Measurements from ENCODE around the gene FADS6. TPM values are rescaled to one million over a fixed set of nuclear protein-coding genes. Genes with fewer than 3 reads are reported as not detected.
"Not testable (repeated sequence)": the region's sequence is repeated elsewhere in the genome, so short reads cannot be mapped to it uniquely, and the experiment has no call there.

The FADS6 gene
- total and polyA plus RNA-seq, 2 experiments from 2014 or later, result 0.42 to 0.73 TPM

GRCh38 chr17:74870028-74870427 lies 23.4 kb downstream of the FADS6 start:
- Mint-ChIP-seq H3K27me3 (ENCODE audit: insufficient read depth, low read depth, poor library complexity) (peaks cover 23% of the 10 kb centered on the region), H3K4me1 (peaks cover 22% of the 10 kb centered on the region)
- not testable (repeated sequence) for H3K27ac Mint-ChIP-seq; H3K4me2 ChIP-seq; H4K20me1 ChIP-seq (replicated peaks; ENCODE audit: insufficient read depth); ATAC-seq; H3K27me3 ChIP-seq (ENCODE audit: insufficient read depth); H3F3A ChIP-seq (replicated peaks; ENCODE audit: low read depth); H3K4me3 Mint-ChIP-seq; H3K79me2 ChIP-seq (replicated peaks; ENCODE audit: insufficient read depth); H3K36me3 ChIP-seq (ENCODE audit: insufficient read depth); H3K4me1 ChIP-seq (ENCODE audit: insufficient read depth); H2AFZ ChIP-seq; H3K27ac ChIP-seq (ENCODE audit: low read depth); H3K4me3 ChIP-seq; H3K9me2 ChIP-seq (ENCODE audit: insufficient read depth); H3K9me3 Mint-ChIP-seq; H3K36me3 Mint-ChIP-seq (ENCODE audit: low read depth); DNase-seq (ENCODE audit: low spot score)

GRCh38 chr17:74868908-74869255 lies 24.6 kb downstream of the FADS6 start:
- Histone ChIP-seq H3K4me3 (no peak overlapping the region), H3K9me2 (ENCODE audit: insufficient read depth) (no peaks in the 10 kb centered on the region), H3K27me3 (ENCODE audit: insufficient read depth) (0 out of 2 replicates have a peak, but pooled peaks cover 7% of the 10 kb centered on the region), H3K36me3 (ENCODE audit: insufficient read depth) (no peaks in the 10 kb centered on the region), H2AFZ (no peak overlapping the region), H3K79me2 (replicated peaks; ENCODE audit: insufficient read depth) (no peaks in the 10 kb centered on the region), H3K4me1 (ENCODE audit: insufficient read depth) (peaks cover 5% of the 10 kb centered on the region; the same call in 1 of the 2 replicates), H4K20me1 (replicated peaks; ENCODE audit: insufficient read depth) (peaks cover 3% of the 10 kb centered on the region; the same call in 1 of the 2 replicates), H3F3A (replicated peaks; ENCODE audit: low read depth) (0 out of 2 replicates have a peak, but pooled peaks cover 4% of the 10 kb centered on the region), H3K4me2 (no peak overlapping the region), H3K27ac (ENCODE audit: low read depth) (no peak overlapping the region)
- DNase-seq (ENCODE audit: low spot score) (no peak), ATAC-seq (no peak)
- Mint-ChIP-seq H3K4me3 (no peak overlapping the region), H3K27me3 (ENCODE audit: insufficient read depth, low read depth, poor library complexity) (peaks cover 23% of the 10 kb centered on the region), H3K4me1 (peaks cover 24% of the 10 kb centered on the region), H3K36me3 (ENCODE audit: low read depth) (peaks cover 12% of the 10 kb centered on the region; the same call in 2 of the 3 replicates), H3K27ac (no peak overlapping the region), H3K9me3 (peaks cover 2% of the 10 kb centered on the region; the same call in 1 of the 3 replicates)
- no peak for TF ChIP-seq JUNB (IDR thresholded peaks at IDR 0.05; ENCODE audit: unreplicated experiment)
- no peak for TF ChIP-seq CTCF (conservative IDR thresholded peaks at IDR 0.05; ENCODE audit: low read depth in 2 of 2)
- TF ChIP-seq STAT1 (IDR thresholded peaks at IDR 0.05; ENCODE audit: unreplicated experiment), result no peak
- TF ChIP-seq EZH2phosphoT487 (IDR thresholded peaks at IDR 0.05; ENCODE audit: unreplicated experiment), result no peak
- no peak for TF ChIP-seq ZNF331 (CRISPR knock-in tag; IDR thresholded peaks at IDR 0.05; ENCODE audit: low read depth)
- TF ChIP-seq NANOG (IDR thresholded peaks at IDR 0.05; ENCODE audit: borderline replicate concordance), result no peak
- no peak for TF ChIP-seq CREB1 (CRISPR knock-in tag; IDR thresholded peaks at IDR 0.05; ENCODE audit: low read depth)
- no peak for TF ChIP-seq POLR2AphosphoS5 (IDR thresholded peaks at IDR 0.05; ENCODE audit: low read depth)
- no peak for TF ChIP-seq EZH2 (IDR thresholded peaks at IDR 0.05; ENCODE audit: low read depth, unreplicated experiment)
- TF ChIP-seq ZNF462 (CRISPR knock-in tag; IDR thresholded peaks at IDR 0.05), result no peak

All from GM23338 (cell line).